Lung (tissue), 12 donors: ENCODE data around the gene HPS1. TPM values are rescaled to one million over a fixed set of nuclear protein-coding genes. Genes with fewer than 3 reads are reported as not detected.

Source experiments
- ATAC-seq: fragments of 200-7000 bp; cut with Tn5 transposase; one replicate; pipeline ENCODE4 v1.9.1; 2020; ENCODE audit warnings: moderate number of reproducible peaks; ENCODE audit not compliant: insufficient read depth, low FRiP score
- DNase-seq, 3 donors: peaks; one replicate each; pipeline ENCODE4 v3.0.0-alpha.2; 2013 to 2017
- H3K27ac ChIP-seq, 2 donors: one replicate each; pipeline ENCODE4 v1.5.1; 2013; ENCODE audit warnings: mild to moderate bottlenecking in 2 of 2, moderate library complexity in 2 of 2, control low read depth in 1 of 2, inconsistent platforms in 1 of 2, low read depth in 1 of 2, low read length in 1 of 2
- H3K27me3 ChIP-seq, 3 donors: one replicate each; pipeline ENCODE4 v1.5.1; 2013; ENCODE audit warnings: low read length in 2 of 3; ENCODE audit not compliant: control insufficient read depth in 3 of 3, insufficient read depth in 3 of 3
- H3K36me3 ChIP-seq, 4 donors: one replicate each; pipeline ENCODE4 v1.5.1; 2013; ENCODE audit warnings: low read length in 4 of 4, mild to moderate bottlenecking in 1 of 4, moderate library complexity in 1 of 4; ENCODE audit not compliant: control insufficient read depth in 4 of 4, insufficient read depth in 4 of 4
- H3K4me1 ChIP-seq, 5 donors: one replicate each; pipeline ENCODE4 v1.5.1; 2013; ENCODE audit warnings: low read length in 5 of 5, mild to moderate bottlenecking in 2 of 5, moderate library complexity in 1 of 5; ENCODE audit not compliant: control insufficient read depth in 5 of 5, insufficient read depth in 5 of 5
- H3K4me3 ChIP-seq: one replicate; pipeline ENCODE4 v1.5.1; 2013; ENCODE audit warnings: mild to moderate bottlenecking, control low read depth, moderate library complexity
- H3K9ac ChIP-seq, 2 donors: one replicate each; pipeline ENCODE4 v1.5.1; 2013; ENCODE audit warnings: low read length in 2 of 2, control low read depth in 1 of 2; ENCODE audit not compliant: insufficient read depth in 1 of 2
- H3K9me3 ChIP-seq, 4 donors: one replicate each; pipeline ENCODE4 v1.5.1; 2013; ENCODE audit warnings: low read length in 3 of 4, mild to moderate bottlenecking in 1 of 4, moderate library complexity in 1 of 4; ENCODE audit not compliant: control insufficient read depth in 4 of 4, insufficient read depth in 3 of 4
- CTCF ChIP-seq: IDR thresholded peaks from 2 replicates; pipeline ENCODE4 v1.5.1; 2012; ENCODE audit warnings: mild to moderate bottlenecking; ENCODE audit errors: control extremely low read depth, extremely low read depth
- WGBS, 2 donors: extraction: QIAGEN DNeasy Blood & Tissue Kit; methylation state at CpG; one replicate each; pipeline ENCODE4 v1.1.7; 2013; 5-methylcytosine and 5-hydroxymethylcytosine counted together
- polyA plus RNA-seq, 2 donors: library from polyadenylated mRNA; stranded (reverse); fragments of 200-250 nt; gene quantifications; one replicate each; pipeline ENCODE4 v1.2.1, GENCODE V29; 2013
- total RNA-seq, 2 donors: library from RNA; depleted of rRNA in 1 of 2; stranded (reverse); fragments of >200 nt in 1 of 2; gene quantifications; one replicate each; pipeline ENCODE4 v1.2.1, GENCODE V29; 2014 to 2021
- donor health status: control.
- donor health status: control.
- donor health status: Bipolar disorder and iron deficiency.
- donor health status: healthy.
- donor health status: DM: yes; HTN: yes; CAD: no.

Gene HPS1
- total and polyA plus RNA-seq, 4 donors, result 32.3 to 89.5 (median 58.4) TPM

GRCh38 chr10:98472196-98472595, 25.5 kb upstream of the HPS1 start:
- Histone ChIP-seq H3K27me3 (no peaks in the 10 kb centered on the region), H3K27ac (no peak overlapping the region), H3K9ac (no peak overlapping the region), H3K36me3 (no peaks in the 10 kb centered on the region), H3K9me3 (no peaks in the 10 kb centered on the region), H3K4me3 (no peak overlapping the region), H3K4me1 (peaks cover 0 to 4% (median 0%) of the 10 kb centered on the region in 5 donors)
- DNase-seq (no peak), ATAC-seq (no peak)
- 29 to 63% methylated on average over 4 of the region's 4 CpGs for WGBS, 2 donors
- no peak for TF ChIP-seq CTCF

- no peak overlapping the region for H3K27ac ChIP-seq
- no peak overlapping the region for H3K4me3 ChIP-seq
- no peaks in the 10 kb centered on the region for H3K27me3 ChIP-seq
- no peak overlapping the region for H3K9ac ChIP-seq
- no peaks in the 10 kb centered on the region for H3K36me3 ChIP-seq
- H3K4me1 ChIP-seq, result peaks cover 0 to 4% (median 0%) of the 10 kb centered on the region in 5 donors
- ATAC-seq (no peak), DNase-seq (no peak)
- 81 to 87% methylated on average over 5 of the region's 5 CpGs for WGBS, 2 donors
- no peak for TF ChIP-seq CTCF
- H3K9me3 ChIP-seq, result no peaks in the 10 kb centered on the region
Observed at GRCh38 chr10:98470850-98471249, 24.1 kb upstream of the HPS1 start.

- WGBS, 2 donors, result 83 to 89% methylated on average over 2 of the region's 2 CpGs
Observed at GRCh38 chr10:98469001-98469931, 22.5 kb upstream of the HPS1 start.

More at GRCh38 chr10:98469001-98469931, 22.5 kb upstream of the HPS1 start:
- H3K36me3 ChIP-seq, result no peaks in the 10 kb centered on the region
- H3K27me3 ChIP-seq, result no peaks in the 10 kb centered on the region
- no peak for DNase-seq
- no peak overlapping the region for H3K4me3 ChIP-seq
- H3K9me3 ChIP-seq, result no peaks in the 10 kb centered on the region
- no peaks in the 10 kb centered on the region for H3K4me1 ChIP-seq
- H3K27ac ChIP-seq, result no peak overlapping the region
- no peak for TF ChIP-seq CTCF
- no peak for ATAC-seq
- no peak overlapping the region for H3K9ac ChIP-seq
